SK-N-SH (cell line): ENCODE measurements around the gene RDX. TPM values are rescaled to one million over a fixed set of nuclear protein-coding genes. Genes with fewer than 3 reads are reported as not detected.

Experiments
- CTCF ChIA-PET: fragments of 300-600, 350-600 bp; formaldehyde crosslinking; extraction: SDS; loops from one replicate; lab custom pipeline; 2021; lab: Yijun Ruan, JAX
- POLR2A ChIA-PET: fragments of 350-600 bp; sonication (Branson Sonifier 250); formaldehyde crosslinking; extraction: SDS; loops from one replicate; lab custom pipeline; 2020; ENCODE audit warnings: antibody characterized with exemption, inconsistent platforms; lab: Yijun Ruan, JAX
- DNase-seq: peaks from one replicate; pipeline ENCODE4 v3.0.0; 2012
- H2AFZ ChIP-seq: fragments of 200-600 bp; sonication (generic); 2 replicates; pipeline ENCODE4 v1.8.1; 2016; ENCODE audit warnings: antibody characterized with exemption, mild to moderate bottlenecking, low read depth
- H3F3A ChIP-seq: fragments of 200-600 bp; sonication (generic); replicated peaks from 2 replicates; pipeline ENCODE3; 2016; ENCODE audit warnings: antibody characterized with exemption, mild to moderate bottlenecking; ENCODE audit not compliant: insufficient read depth
- H3K27ac ChIP-seq, 2 experiments: fragments of 200-500 bp in 1 of 2; fragments of 200-600 bp in 1 of 2; sonication (Bioruptor generic) in 1 of 2; sonication (generic), shearing (Covaris generic) in 1 of 2; 2 replicates each; pipeline versions ENCODE4 v1.5.1 to v1.6.1; 2014 to 2016; ENCODE audit warnings: low read depth in 2 of 2, inconsistent platforms in 1 of 2, low read length in 1 of 2, mild to moderate bottlenecking in 1 of 2, mixed read lengths in 1 of 2
- H3K27me3 ChIP-seq: fragments of 200-600 bp; sonication (generic), shearing (Covaris generic); 2 replicates; pipeline ENCODE4 v1.6.1; 2016; ENCODE audit warnings: mixed run types; ENCODE audit not compliant: insufficient read depth
- H3K36me3 ChIP-seq, 2 experiments: fragments of 200-500 bp in 1 of 2; fragments of 200-600 bp in 1 of 2; sonication (Bioruptor generic) in 1 of 2; sonication (generic) in 1 of 2; replicated peaks in 1 of 2; 2 replicates each; pipeline versions ENCODE3 to v1.5.1; 2014 to 2016; ENCODE audit warnings: low read length in 1 of 2, mild to moderate bottlenecking in 1 of 2; ENCODE audit not compliant: insufficient read depth in 2 of 2, control insufficient read depth in 1 of 2
- H3K4me1 ChIP-seq, 2 experiments: fragments of 200-500 bp in 1 of 2; fragments of 200-600 bp in 1 of 2; sonication (Bioruptor generic) in 1 of 2; sonication (generic), shearing (Covaris generic) in 1 of 2; 2 replicates each; pipeline versions ENCODE4 v1.5.1 to v1.6.1; 2014 to 2016; ENCODE audit warnings: low read depth in 1 of 2, low read length in 1 of 2, mixed run types in 1 of 2; ENCODE audit not compliant: insufficient read depth in 2 of 2, control insufficient read depth in 1 of 2
- H3K4me2 ChIP-seq: fragments of 200-600 bp; sonication (generic), shearing (Covaris generic); 2 replicates; pipeline ENCODE4 v1.6.1; 2017; ENCODE audit warnings: mixed run types
- H3K4me3 ChIP-seq, 2 experiments: fragments of 200-500 bp in 1 of 2; fragments of 200-600 bp in 1 of 2; sonication (Bioruptor generic) in 1 of 2; sonication (generic), shearing (Covaris generic) in 1 of 2; 2 replicates each; pipeline versions ENCODE4 v1.5.1 to v1.8.1; 2014 to 2016; ENCODE audit warnings: low read depth in 2 of 2, inconsistent platforms in 1 of 2, low read length in 1 of 2, mild to moderate bottlenecking in 1 of 2, mixed read lengths in 1 of 2, moderate library complexity in 1 of 2
- H3K79me2 ChIP-seq: fragments of 200-600 bp; sonication (generic); 2 replicates; pipeline ENCODE4 v1.8.1; 2017; ENCODE audit warnings: mild to moderate bottlenecking; ENCODE audit not compliant: insufficient read depth
- H3K9ac ChIP-seq: fragments of 200-600 bp; sonication (generic); 2 replicates; pipeline ENCODE4 v1.6.1; 2017; ENCODE audit warnings: mixed run types
- H3K9me2 ChIP-seq: fragments of 200-600 bp; sonication (generic); 2 replicates; pipeline ENCODE4 v1.6.1; 2017; ENCODE audit warnings: mixed run types
- H3K9me3 ChIP-seq: fragments of 200-600 bp; sonication (generic); 2 replicates; pipeline ENCODE4 v1.6.1; 2017; ENCODE audit warnings: mixed run types, mild to moderate bottlenecking, moderate library complexity
- H4K20me1 ChIP-seq: fragments of 200-600 bp; sonication (generic); 2 replicates; pipeline ENCODE4 v1.6.1; 2017; ENCODE audit warnings: mild to moderate bottlenecking, mixed run types; ENCODE audit not compliant: insufficient read depth
- CTCF ChIP-seq: fragments of 200-600 bp; sonication (generic); IDR thresholded peaks from 2 replicates; pipeline ENCODE4 v1.6.1; 2017; ENCODE audit warnings: antibody characterized with exemption, mild to moderate bottlenecking, moderate library complexity
- FOSL2 ChIP-seq: IDR thresholded peaks from 2 replicates; pipeline ENCODE4 v1.4.0; 2012; ENCODE audit warnings: low read depth, mild to moderate bottlenecking, moderate library complexity, borderline replicate concordance
- FOXJ3 ChIP-seq: sonication (generic); formaldehyde crosslinking; IDR thresholded peaks from 2 replicates; pipeline ENCODE4 v1.5.1; 2020; ENCODE audit warnings: mild to moderate bottlenecking, missing genetic modification reagents
- FOXM1 ChIP-seq: IDR thresholded peaks from 2 replicates; pipeline ENCODE4 v1.4.0; 2012; ENCODE audit warnings: low read depth, mild to moderate bottlenecking
- GABPA ChIP-seq: IDR thresholded peaks from 2 replicates; pipeline ENCODE4 v1.4.0; 2012; ENCODE audit warnings: low read depth, mild to moderate bottlenecking
- POLR2AphosphoS5 ChIP-seq: IDR thresholded peaks from 2 replicates; pipeline ENCODE4 v1.6.1; 2012; ENCODE audit warnings: low read depth, low read length
- RAD21 ChIP-seq: IDR thresholded peaks from 2 replicates; pipeline ENCODE4 v1.6.1; 2012; ENCODE audit warnings: mild to moderate bottlenecking, low read length
- RCOR1 ChIP-seq: fragments of 150-350 bp; IDR thresholded peaks from 2 replicates; pipeline ENCODE4 v1.6.1; 2017; ENCODE audit warnings: antibody characterized with exemption, low read length
- REST ChIP-seq: IDR thresholded peaks from 2 replicates; pipeline ENCODE4 v1.6.1; 2012; ENCODE audit warnings: mild to moderate bottlenecking, low read depth, low read length, moderate library complexity
- SMC3 ChIP-seq: IDR thresholded peaks from 2 replicates; pipeline ENCODE4 v1.6.1; 2012; ENCODE audit warnings: low read depth, low read length, improper control_type of control experiment
- USF2 ChIP-seq: fragments of 150-350 bp; IDR thresholded peaks from 2 replicates; pipeline ENCODE4 v1.6.1; 2017; ENCODE audit warnings: antibody characterized with exemption, low read length, low read depth, borderline replicate concordance
- ZBTB33 ChIP-seq: IDR thresholded peaks from 2 replicates; pipeline ENCODE4 v1.4.0; 2012; ENCODE audit warnings: low read depth, borderline replicate concordance
- WGBS: methylation state at CpG from one replicate; pipeline ENCODE4 v1.1.6; 2017; ENCODE audit warnings: low lambda C conversion rate; 5-methylcytosine and 5-hydroxymethylcytosine counted together
- polyA plus RNA-seq, 3 experiments: library from polyadenylated mRNA; depleted of rRNA; stranded (reverse); fragments of >200 nt; gene quantifications; 2 replicates each; pipeline ENCODE4 v1.2.3, GENCODE V29; 2012
- TF ChIP-seq, protein P1 (sequence below): IDR thresholded peaks from 2 replicates; pipeline ENCODE4; 2012

RDX gene
- polyA plus RNA-seq, 1 of the 3 experiments (the other 2 are of a cell fraction), result 29.4 TPM

DNA sequence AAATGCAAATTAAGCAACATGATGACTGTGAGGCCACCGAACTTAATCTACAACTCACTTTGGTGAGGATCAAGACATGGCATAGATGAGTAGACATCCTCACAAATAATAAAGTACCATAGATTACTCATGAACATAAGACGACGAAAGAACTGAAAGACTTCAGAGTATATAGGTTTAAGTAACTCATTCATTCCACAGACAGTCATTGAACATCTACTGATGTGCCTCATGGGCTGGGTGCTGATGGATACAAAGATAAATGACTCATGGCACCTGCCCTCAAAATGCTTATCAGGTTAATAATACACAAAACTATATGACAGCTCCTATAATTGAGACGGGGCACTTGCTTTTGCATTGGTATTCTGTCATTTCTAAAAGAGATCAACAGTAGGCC, 139.9 kb downstream of the RDX start:
- POLR2A ChIA-PET, result no interaction called here
- DNase-seq, result no peak
- H3K4me3 ChIP-seq, result no peak overlapping the region
- H3F3A ChIP-seq, result no peaks in the 10 kb centered on the region
- TF ChIP-seq RCOR1, result no peak
- no peak for TF ChIP-seq RAD21
- no peak for TF ChIP-seq ZBTB33
- no peak for TF ChIP-seq REST
- TF ChIP-seq, protein P1, sequence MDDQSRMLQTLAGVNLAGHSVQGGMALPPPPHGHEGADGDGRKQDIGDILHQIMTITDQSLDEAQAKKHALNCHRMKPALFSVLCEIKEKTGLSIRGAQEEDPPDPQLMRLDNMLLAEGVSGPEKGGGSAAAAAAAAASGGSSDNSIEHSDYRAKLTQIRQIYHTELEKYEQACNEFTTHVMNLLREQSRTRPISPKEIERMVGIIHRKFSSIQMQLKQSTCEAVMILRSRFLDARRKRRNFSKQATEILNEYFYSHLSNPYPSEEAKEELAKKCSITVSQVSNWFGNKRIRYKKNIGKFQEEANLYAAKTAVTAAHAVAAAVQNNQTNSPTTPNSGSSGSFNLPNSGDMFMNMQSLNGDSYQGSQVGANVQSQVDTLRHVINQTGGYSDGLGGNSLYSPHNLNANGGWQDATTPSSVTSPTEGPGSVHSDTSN, result no peak
- TF ChIP-seq SMC3, result no peak
- TF ChIP-seq FOSL2, result no peak
- no peak for TF ChIP-seq FOXJ3 (CRISPR knock-in tag)
- no peak for TF ChIP-seq USF2
- TF ChIP-seq FOXM1, result no peak
- TF ChIP-seq POLR2AphosphoS5, result no peak
- no peak for TF ChIP-seq CTCF
- TF ChIP-seq GABPA, result no peak
- no peak overlapping the region for H3K9ac ChIP-seq
- H3K36me3 ChIP-seq, result peaks cover 10 to 32% of the 10 kb centered on the region in 2 experiments
- CTCF ChIA-PET, result interaction anchor here (0.6 kb wide), 1 partner anchor 222 kb away, joined by 3 read pairs; no protein-coding TSS in a partner anchor
- H3K4me1 ChIP-seq, result peaks cover 0 to 8% of the 10 kb centered on the region in 2 experiments; a peak in 1 of 4 replicates
- H3K9me2 ChIP-seq, result no peaks in the 10 kb centered on the region
- no peak overlapping the region for H3K4me2 ChIP-seq
- peaks cover 5% of the 10 kb centered on the region; the same call in 1 of the 2 replicates for H3K79me2 ChIP-seq
- 88% methylated on average over 4 of the region's 4 CpGs for whole genome bisulfite sequencing
- H3K27ac ChIP-seq, result no peak overlapping the region
- H3K9me3 ChIP-seq, result no peaks in the 10 kb centered on the region
- no peaks in the 10 kb centered on the region for H4K20me1 ChIP-seq
- H2AFZ ChIP-seq, result no peak overlapping the region
- H3K27me3 ChIP-seq, result no peaks in the 10 kb centered on the region
